Measurements from ENCODE around the gene SERINC2.

Gene SERINC2

DNA sequence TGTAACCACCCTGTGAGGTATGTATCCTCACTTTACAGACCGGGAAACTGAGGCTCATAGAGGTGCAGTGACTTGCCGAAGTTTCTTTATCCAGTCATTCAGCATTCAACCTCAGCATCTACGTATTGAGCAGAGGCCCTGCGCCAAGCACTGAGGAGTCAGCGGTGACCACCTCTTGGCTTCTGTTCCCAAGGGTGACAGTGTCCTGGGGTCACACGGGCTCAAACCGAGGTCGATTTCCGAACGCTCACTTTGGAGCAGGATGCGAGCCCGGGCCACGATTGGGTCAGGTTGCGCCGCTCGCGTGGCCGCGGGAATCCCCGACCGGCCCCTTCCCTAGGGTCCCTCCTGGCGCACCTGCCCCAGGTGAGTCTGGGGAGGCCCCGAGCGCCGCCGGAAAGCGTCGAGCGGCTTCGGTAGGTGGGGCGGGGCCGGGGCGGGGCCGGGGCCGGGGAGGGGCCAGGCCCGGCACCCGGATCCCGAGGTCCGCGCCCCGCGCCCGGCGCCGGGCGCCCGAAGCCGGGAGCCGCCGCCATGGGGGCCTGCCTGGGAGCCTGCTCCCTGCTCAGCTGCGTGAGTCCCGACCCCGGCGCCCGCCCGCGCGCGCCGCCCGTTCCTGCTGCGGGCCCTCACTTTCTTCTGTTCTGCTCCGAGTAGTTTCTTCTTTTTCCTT is at the start of gene SERINC2:
Gene SERINC2 (plus strand): TSS at position 482 of the 673 bp plus-strand sequence. CDS start 53 bp downstream, at position 535.
- TF ChIP-seq, protein P1, sequence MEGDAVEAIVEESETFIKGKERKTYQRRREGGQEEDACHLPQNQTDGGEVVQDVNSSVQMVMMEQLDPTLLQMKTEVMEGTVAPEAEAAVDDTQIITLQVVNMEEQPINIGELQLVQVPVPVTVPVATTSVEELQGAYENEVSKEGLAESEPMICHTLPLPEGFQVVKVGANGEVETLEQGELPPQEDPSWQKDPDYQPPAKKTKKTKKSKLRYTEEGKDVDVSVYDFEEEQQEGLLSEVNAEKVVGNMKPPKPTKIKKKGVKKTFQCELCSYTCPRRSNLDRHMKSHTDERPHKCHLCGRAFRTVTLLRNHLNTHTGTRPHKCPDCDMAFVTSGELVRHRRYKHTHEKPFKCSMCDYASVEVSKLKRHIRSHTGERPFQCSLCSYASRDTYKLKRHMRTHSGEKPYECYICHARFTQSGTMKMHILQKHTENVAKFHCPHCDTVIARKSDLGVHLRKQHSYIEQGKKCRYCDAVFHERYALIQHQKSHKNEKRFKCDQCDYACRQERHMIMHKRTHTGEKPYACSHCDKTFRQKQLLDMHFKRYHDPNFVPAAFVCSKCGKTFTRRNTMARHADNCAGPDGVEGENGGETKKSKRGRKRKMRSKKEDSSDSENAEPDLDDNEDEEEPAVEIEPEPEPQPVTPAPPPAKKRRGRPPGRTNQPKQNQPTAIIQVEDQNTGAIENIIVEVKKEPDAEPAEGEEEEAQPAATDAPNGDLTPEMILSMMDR (IDR thresholded peaks at IDR 0.05; ENCODE audit: low read depth, low read length, missing control alignments) = no peak
- peak within 1 kb of the TSS; percentile 53 for H3K4me3 ChIP-seq (ENCODE audit: low read depth, low read length)
- no peak for DNase-seq (ENCODE audit: low read depth)

DNA sequence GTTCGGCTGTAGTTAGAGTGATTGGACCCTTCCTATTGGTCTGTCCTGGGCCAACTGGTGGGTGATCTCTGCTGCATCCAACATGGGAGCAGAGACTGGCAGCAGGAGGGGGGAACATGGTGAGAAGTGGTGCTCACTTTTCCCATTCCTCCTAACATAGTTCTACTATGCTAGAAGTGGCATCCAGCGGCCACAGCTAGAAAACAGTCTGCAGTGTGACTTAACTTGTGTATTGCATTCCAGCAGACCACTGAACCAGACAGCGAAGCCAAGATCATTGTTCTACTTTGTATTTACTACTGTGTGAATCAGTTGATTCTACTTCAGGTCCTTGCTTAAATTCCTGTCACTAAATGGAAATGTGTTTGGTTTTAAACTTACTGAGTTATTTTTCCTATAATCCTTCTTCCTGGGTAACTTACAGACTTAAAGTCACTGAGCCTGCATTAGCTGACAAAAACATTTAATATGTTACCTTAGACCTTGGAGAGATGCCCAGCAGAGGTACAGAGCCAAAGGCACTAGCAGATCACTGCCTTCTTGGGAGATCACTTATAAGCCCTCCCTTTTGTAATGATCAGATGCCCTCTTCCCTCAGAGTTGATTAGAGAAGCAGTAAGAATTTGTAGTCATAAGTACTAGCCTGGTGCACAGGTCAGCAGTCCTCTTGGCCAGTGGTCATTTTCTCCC is 48.3 kb upstream of the SERINC2 start:
- no peak for DNase-seq (ENCODE audit: low read depth)
- TF ChIP-seq, protein P1 (IDR thresholded peaks at IDR 0.05; ENCODE audit: low read depth, low read length, missing control alignments) = no peak
- no peak overlapping the region for H3K4me3 ChIP-seq (ENCODE audit: low read depth, low read length)

DNA sequence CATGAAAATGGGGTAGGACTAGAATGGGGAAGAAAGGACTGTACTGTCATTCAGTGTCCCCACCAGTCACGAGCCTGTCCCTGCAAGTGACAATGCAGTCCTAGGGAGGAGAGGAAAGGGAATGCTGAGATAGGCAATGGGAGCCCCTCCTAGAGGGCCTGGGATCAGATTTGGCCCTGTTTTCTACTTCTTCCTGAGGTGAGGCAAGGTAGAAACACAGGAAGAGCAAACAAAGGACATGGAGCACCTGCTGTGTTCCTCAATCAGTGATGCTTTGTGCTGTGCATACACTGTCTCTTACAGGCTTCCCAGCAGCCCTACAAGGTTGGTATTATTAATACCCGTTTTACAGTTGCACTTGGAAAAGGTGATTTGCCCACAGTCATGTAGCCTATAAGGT is 46.2 kb upstream of the SERINC2 start:
- H3K4me3 ChIP-seq (ENCODE audit: low read depth, low read length) = no peak overlapping the region
- DNase-seq (ENCODE audit: low read depth) = no peak
- TF ChIP-seq, protein P1 (IDR thresholded peaks at IDR 0.05; ENCODE audit: low read depth, low read length, missing control alignments) = no peak

DNA sequence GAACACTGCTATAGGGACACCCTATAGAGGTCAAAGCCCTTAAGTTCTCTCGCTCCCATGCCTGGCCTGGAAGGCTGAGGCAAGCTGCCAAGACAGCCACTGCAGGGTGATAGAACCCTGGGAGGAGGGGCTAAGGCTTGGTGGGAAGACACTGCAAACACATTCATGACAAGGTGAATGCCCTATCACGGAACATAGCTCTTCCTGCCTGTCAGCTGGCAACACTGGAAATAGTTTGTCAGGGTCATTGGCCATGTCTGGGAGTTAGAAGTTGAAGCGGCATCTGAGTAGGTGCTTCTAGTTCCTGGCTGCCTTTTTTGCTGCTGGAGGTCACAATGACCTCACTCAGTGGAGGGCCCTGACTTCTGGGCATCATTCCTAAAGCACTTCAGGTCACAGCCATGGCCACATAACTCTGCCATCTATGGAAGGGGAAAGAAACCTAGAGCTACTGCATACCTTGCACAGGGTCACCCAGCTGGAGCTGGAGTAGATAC is 44.4 kb upstream of the SERINC2 start:
- TF ChIP-seq, protein P1 (IDR thresholded peaks at IDR 0.05; ENCODE audit: low read depth, low read length, missing control alignments) = no peak
- no peak for DNase-seq (ENCODE audit: low read depth)
- H3K4me3 ChIP-seq (ENCODE audit: low read depth, low read length) = no peak overlapping the region

DNA sequence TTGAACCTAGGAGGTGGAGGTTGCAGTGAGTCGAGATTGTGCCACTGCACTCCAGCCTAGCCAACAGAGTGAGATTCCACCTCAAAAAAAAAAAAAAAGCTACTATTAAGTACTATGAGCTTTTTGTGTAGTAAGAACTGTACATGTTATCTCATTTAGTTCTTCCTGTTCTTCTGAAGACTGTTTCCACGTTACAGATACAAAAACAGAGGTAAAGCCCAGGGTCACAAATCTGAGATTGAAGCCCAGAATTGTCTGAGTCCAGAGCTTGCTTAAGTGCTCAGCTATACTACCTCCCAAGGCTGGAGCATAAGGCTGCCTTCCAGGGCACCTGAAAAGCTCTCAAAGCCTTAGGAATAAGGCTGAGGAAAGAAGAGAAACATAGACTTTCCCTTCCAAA is 43.0 kb upstream of the SERINC2 start:
- DNase-seq (ENCODE audit: low read depth) = no peak
- no peak overlapping the region for H3K4me3 ChIP-seq (ENCODE audit: low read depth, low read length)
- TF ChIP-seq, protein P1 (IDR thresholded peaks at IDR 0.05; ENCODE audit: low read depth, low read length, missing control alignments) = no peak

DNA sequence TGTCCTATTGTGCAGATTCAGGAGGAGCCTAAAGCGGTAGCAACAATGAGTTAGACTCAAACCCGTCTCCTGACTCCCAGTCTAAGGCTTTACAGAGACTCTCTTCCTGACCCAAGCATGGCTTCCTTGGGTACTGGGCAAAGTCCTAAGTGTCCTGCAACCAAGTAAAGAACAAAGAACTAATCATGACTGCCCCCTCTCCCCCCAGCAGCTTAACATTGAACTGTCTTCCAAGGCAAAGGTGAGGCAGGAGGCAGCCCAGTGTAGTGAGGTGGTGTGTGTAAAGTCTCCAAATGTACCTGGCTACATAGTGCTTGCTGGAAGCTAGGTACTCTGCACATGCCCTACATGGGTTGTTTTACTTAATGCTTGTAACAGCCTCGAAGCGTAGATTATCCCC is 42.4 kb upstream of the SERINC2 start:
- TF ChIP-seq, protein P1 (IDR thresholded peaks at IDR 0.05; ENCODE audit: low read depth, low read length, missing control alignments) = no peak
- DNase-seq (ENCODE audit: low read depth) = no peak
- no peak overlapping the region for H3K4me3 ChIP-seq (ENCODE audit: low read depth, low read length)
